OCI-LY1 (cell line): ENCODE data around the gene DCTD.

ENCODE experiments used
- H2AFZ ChIP-seq: fragments of 200-600 bp; sonication (generic), shearing (Covaris generic); 2 replicates; pipeline ENCODE4 v1.6.0; 2014; ENCODE audit warnings: antibody characterized with exemption, mild to moderate bottlenecking, low read length
- H3F3A ChIP-seq: fragments of 200-600 bp; sonication (generic), shearing (Covaris generic); 2 replicates; pipeline ENCODE4 v1.6.0; 2014; ENCODE audit warnings: mild to moderate bottlenecking, antibody characterized with exemption, low read length, moderate library complexity; ENCODE audit not compliant: insufficient read depth
- H3K27ac ChIP-seq: fragments of 200-600 bp; sonication (generic); 2 replicates; pipeline ENCODE4 v1.5.1; 2014; ENCODE audit warnings: low read length, mixed run types, mild to moderate bottlenecking, low read depth; ENCODE audit not compliant: poor library complexity, severe bottlenecking
- H3K27me3 ChIP-seq: fragments of 200-600 bp; sonication (generic); 2 replicates; pipeline ENCODE4 v1.6.0; 2014; ENCODE audit warnings: antibody characterized with exemption, mild to moderate bottlenecking, low read length, moderate library complexity; ENCODE audit not compliant: insufficient read depth
- H3K36me3 ChIP-seq: fragments of 200-600 bp; sonication (generic); 2 replicates; pipeline ENCODE4 v1.6.1; 2014; ENCODE audit warnings: mild to moderate bottlenecking, antibody characterized with exemption, low read length, moderate library complexity, mixed read lengths; ENCODE audit not compliant: insufficient read depth
- H3K4me1 ChIP-seq: fragments of 200-600 bp; sonication (generic); 2 replicates; pipeline ENCODE4 v1.5.1; 2014; ENCODE audit warnings: mild to moderate bottlenecking, low read length, moderate library complexity; ENCODE audit not compliant: insufficient read depth, severe bottlenecking
- H3K4me2 ChIP-seq: fragments of 200-600 bp; sonication (generic), shearing (Covaris generic); 2 replicates; pipeline ENCODE4 v1.6.1; 2014; ENCODE audit warnings: low read length
- H3K4me3 ChIP-seq: fragments of 200-600 bp; sonication (generic); 2 replicates; pipeline ENCODE4 v1.5.1; 2014; ENCODE audit warnings: low read length, low read depth, mild to moderate bottlenecking, mixed read lengths; ENCODE audit not compliant: poor library complexity, severe bottlenecking
- H3K79me2 ChIP-seq: fragments of 200-600 bp; shearing (Covaris generic); 2 replicates; pipeline ENCODE4 v1.6.1; 2016; ENCODE audit warnings: mixed run types, low read length, mixed read lengths; ENCODE audit not compliant: insufficient read depth
- H3K9ac ChIP-seq: fragments of 200-600 bp; sonication (generic), shearing (Covaris generic); 2 replicates; pipeline ENCODE4 v1.6.1; 2014; ENCODE audit warnings: mild to moderate bottlenecking, low read length, mixed read lengths
- H3K9me2 ChIP-seq: fragments of 200-600 bp; sonication (generic), shearing (Covaris generic); 2 replicates; pipeline ENCODE4 v1.6.1; 2014; ENCODE audit warnings: low read depth, mild to moderate bottlenecking, low read length, mixed read lengths
- H3K9me3 ChIP-seq: fragments of 200-600 bp; shearing (Covaris generic); 2 replicates; pipeline ENCODE4 v1.6.1; 2014; ENCODE audit warnings: low read length, mixed read lengths
- H4K20me1 ChIP-seq: fragments of 200-600 bp; sonication (generic), shearing (Covaris generic); 2 replicates; pipeline ENCODE4 v1.6.0; 2016; ENCODE audit warnings: mild to moderate bottlenecking, low read length; ENCODE audit not compliant: insufficient read depth
- CTCF ChIP-seq: fragments of 200-600 bp; sonication (generic), shearing (Covaris generic); IDR thresholded peaks from 2 replicates; pipeline ENCODE4 v1.5.1; 2017; ENCODE audit warnings: mild to moderate bottlenecking, antibody characterized with exemption, low read length, moderate library complexity, mixed read lengths
- EZH2 ChIP-seq: fragments of 200-600 bp; sonication (generic), shearing (Covaris generic); IDR thresholded peaks from 2 replicates; pipeline ENCODE4 v1.8.0; 2017; ENCODE audit warnings: borderline replicate concordance, mixed run types, mild to moderate bottlenecking, antibody characterized with exemption, low read length, moderate library complexity, mixed read lengths

The DCTD gene

GRCh38 chr4:182877326-182877883 is 39.8 kb downstream of the DCTD start:
- Histone ChIP-seq H2AFZ (no peak overlapping the region), H3K27ac (no peak overlapping the region), H3K27me3 (no peaks in the 10 kb centered on the region), H4K20me1 (no peaks in the 10 kb centered on the region), H3K4me2 (no peak overlapping the region), H3K79me2 (no peaks in the 10 kb centered on the region), H3K4me3 (no peak overlapping the region), H3K9me3 (no peaks in the 10 kb centered on the region), H3K36me3 (no peaks in the 10 kb centered on the region), H3K9ac (no peak overlapping the region), H3F3A (no peaks in the 10 kb centered on the region), H3K4me1 (peaks cover 16% of the 10 kb centered on the region), H3K9me2 (no peaks in the 10 kb centered on the region)
- TF ChIP-seq EZH2, result no peak
- TF ChIP-seq CTCF, result no peak

- Histone ChIP-seq H3K4me3 (no peak overlapping the region), H3K36me3 (no peaks in the 10 kb centered on the region), H3K27ac (no peak overlapping the region), H3F3A (no peaks in the 10 kb centered on the region), H3K9me3 (no peaks in the 10 kb centered on the region), H3K79me2 (no peaks in the 10 kb centered on the region), H3K4me1 (peaks cover 16% of the 10 kb centered on the region), H3K27me3 (no peaks in the 10 kb centered on the region), H3K9ac (no peak overlapping the region), H2AFZ (no peak overlapping the region), H3K4me2 (no peak overlapping the region), H3K9me2 (no peaks in the 10 kb centered on the region), H4K20me1 (no peaks in the 10 kb centered on the region)
- TF ChIP-seq EZH2 (no peak), CTCF (no peak)
Observed at GRCh38 chr4:182876427-182876826, 40.8 kb downstream of the DCTD start.

GRCh38 chr4:182875453-182876405 is 41.5 kb downstream of the DCTD start:
- Histone ChIP-seq H3K9ac (no peak overlapping the region), H3K9me3 (no peaks in the 10 kb centered on the region), H3K79me2 (no peaks in the 10 kb centered on the region), H3K9me2 (no peaks in the 10 kb centered on the region), H3K27ac (no peak overlapping the region), H3K4me3 (no peak overlapping the region), H3K27me3 (no peaks in the 10 kb centered on the region), H3K4me1 (peaks cover 16% of the 10 kb centered on the region), H3K36me3 (no peaks in the 10 kb centered on the region), H4K20me1 (no peaks in the 10 kb centered on the region), H3K4me2 (no peak overlapping the region), H3F3A (no peaks in the 10 kb centered on the region), H2AFZ (no peak overlapping the region)
- TF ChIP-seq CTCF (no peak), EZH2 (no peak)
